ENCODE measurements around the gene PLCXD1. TPM values are rescaled to one million over a fixed set of nuclear protein-coding genes. Genes with fewer than 3 reads are reported as not detected.

Gene PLCXD1
- total and polyA plus RNA-seq, 9 of the 15 experiments (the other 6 are each of a cell fraction or from before 2014, with no cell fraction given): 6.0 to 60.2 (median 39.5) TPM

DNA sequence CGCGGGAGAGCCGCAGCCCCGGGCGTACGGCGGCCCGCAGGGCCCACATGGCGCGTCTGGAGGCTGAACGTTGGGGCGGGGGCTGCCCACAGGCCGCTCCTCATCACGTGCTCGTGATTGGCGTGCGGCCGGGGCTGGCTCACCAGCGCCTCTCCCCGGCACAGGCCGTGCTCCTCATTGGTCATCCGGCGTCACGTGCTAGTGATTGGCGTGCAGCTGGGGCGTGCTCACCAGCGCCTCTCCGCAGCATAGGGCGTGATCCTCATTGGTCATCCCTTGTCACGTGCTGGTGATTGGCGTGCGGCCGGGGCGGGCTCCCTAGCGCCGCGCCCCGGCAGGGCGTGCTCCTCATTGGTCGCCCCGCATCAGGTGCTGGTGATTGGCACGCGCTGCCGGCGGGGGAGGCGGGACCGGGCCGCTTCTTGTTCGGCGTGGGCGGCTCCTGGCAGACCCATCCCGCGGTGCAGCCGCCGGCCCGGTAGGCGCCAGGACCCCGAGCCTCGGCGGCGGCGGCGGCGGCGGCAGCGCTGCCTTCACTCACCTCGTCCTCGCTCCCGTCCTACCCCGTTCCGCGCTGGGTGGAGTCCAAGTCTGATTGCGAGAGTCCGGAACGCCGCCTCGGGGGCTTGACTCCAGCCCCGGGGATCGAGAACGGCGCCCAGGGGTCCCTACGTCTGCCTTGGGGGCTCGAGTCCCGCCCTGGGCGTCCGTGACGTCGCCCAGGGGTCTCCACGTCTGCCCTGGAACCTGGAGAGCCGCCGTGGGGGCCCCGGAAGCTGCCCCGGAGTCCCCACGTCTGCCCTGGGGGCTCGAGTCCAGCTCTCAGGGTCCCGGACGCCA, 37.8 kb downstream of the PLCXD1 start, which contains the start of gene GTPBP6 (continued):
- TF ChIP-seq PHTF2 (CRISPR knock-in tag; IDR thresholded peaks at IDR 0.05) (no peak), RHOXF2B (CRISPR knock-in tag; conservative IDR thresholded peaks at IDR 0.05) (no peak), PHB2 (IDR thresholded peaks at IDR 0.05; ENCODE audit: low read depth) (no peak), ZMIZ1 (IDR thresholded peaks at IDR 0.05; ENCODE audit: low read depth in 2 of 2, low read length in 2 of 2) (no peak), FOXM1 (IDR thresholded peaks at IDR 0.05; ENCODE audit: low read depth) (no peak), FOXM1 (CRISPR knock-in tag; IDR thresholded peaks at IDR 0.05; ENCODE audit: low read depth) (no peak), HIVEP1 (CRISPR knock-in tag; IDR thresholded peaks at IDR 0.05) (no peak), RBM34 (IDR thresholded peaks at IDR 0.05; ENCODE audit: borderline replicate concordance, insufficient read depth, low read length) (no peak), ZNF696 (CRISPR knock-in tag; conservative IDR thresholded peaks at IDR 0.05) (no peak), TOE1 (IDR thresholded peaks at IDR 0.05; ENCODE audit: borderline replicate concordance) (peak; percentile 96), TOE1 (CRISPR knock-in tag; IDR thresholded peaks at IDR 0.05; ENCODE audit: borderline replicate concordance, low read depth) (no peak), HNRNPK (IDR thresholded peaks at IDR 0.05; ENCODE audit: low read depth, low read length, poor library complexity, severe bottlenecking) (no peak), FOS (IDR thresholded peaks at IDR 0.05; ENCODE audit: extremely low read depth, insufficient read length) (peak; percentile 95), ZNF311 (CRISPR knock-in tag; IDR thresholded peaks at IDR 0.05) (no peak), NFYB (IDR thresholded peaks at IDR 0.05; ENCODE audit: extremely low read depth, insufficient read length) (peak; percentile 96), PCBP1 (IDR thresholded peaks at IDR 0.05; ENCODE audit: low read depth, low read length, poor library complexity, severe bottlenecking) (no peak), NCOA4 (IDR thresholded peaks at IDR 0.05; ENCODE audit: partially characterized antibody) (no peak), SIN3A (IDR thresholded peaks at IDR 0.05; ENCODE audit: borderline replicate concordance in 2 of 2, control insufficient read depth in 1 of 2, low read depth in 2 of 2, low read length in 2 of 2) (no peak)
- TF ChIP-seq, protein P1, sequence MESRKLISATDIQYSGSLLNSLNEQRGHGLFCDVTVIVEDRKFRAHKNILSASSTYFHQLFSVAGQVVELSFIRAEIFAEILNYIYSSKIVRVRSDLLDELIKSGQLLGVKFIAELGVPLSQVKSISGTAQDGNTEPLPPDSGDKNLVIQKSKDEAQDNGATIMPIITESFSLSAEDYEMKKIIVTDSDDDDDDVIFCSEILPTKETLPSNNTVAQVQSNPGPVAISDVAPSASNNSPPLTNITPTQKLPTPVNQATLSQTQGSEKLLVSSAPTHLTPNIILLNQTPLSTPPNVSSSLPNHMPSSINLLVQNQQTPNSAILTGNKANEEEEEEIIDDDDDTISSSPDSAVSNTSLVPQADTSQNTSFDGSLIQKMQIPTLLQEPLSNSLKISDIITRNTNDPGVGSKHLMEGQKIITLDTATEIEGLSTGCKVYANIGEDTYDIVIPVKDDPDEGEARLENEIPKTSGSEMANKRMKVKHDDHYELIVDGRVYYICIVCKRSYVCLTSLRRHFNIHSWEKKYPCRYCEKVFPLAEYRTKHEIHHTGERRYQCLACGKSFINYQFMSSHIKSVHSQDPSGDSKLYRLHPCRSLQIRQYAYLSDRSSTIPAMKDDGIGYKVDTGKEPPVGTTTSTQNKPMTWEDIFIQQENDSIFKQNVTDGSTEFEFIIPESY (CRISPR knock-in tag; IDR thresholded peaks at IDR 0.05): no peak
- TF ChIP-seq, protein P2, sequence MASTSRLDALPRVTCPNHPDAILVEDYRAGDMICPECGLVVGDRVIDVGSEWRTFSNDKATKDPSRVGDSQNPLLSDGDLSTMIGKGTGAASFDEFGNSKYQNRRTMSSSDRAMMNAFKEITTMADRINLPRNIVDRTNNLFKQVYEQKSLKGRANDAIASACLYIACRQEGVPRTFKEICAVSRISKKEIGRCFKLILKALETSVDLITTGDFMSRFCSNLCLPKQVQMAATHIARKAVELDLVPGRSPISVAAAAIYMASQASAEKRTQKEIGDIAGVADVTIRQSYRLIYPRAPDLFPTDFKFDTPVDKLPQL (IDR thresholded peaks at IDR 0.05; ENCODE audit: extremely low read depth, insufficient read length): no peak
